SU-DHL-6 (cell line): ENCODE results near the gene DUSP16.

Experiments used
- H2AFZ ChIP-seq: fragments of 200-600 bp; sonication (generic); 2 replicates; pipeline ENCODE4 v1.6.1; 2014; ENCODE audit warnings: low read depth, mild to moderate bottlenecking, moderate library complexity, mixed read lengths, antibody characterized with exemption, low read length; ENCODE audit not compliant: severe bottlenecking
- H3F3A ChIP-seq: fragments of 200-600 bp; shearing (Covaris generic); 2 replicates; pipeline ENCODE4 v1.6.0; 2016; ENCODE audit warnings: antibody characterized with exemption, mild to moderate bottlenecking; ENCODE audit not compliant: insufficient read depth
- H3K27ac ChIP-seq: fragments of 200-600 bp; sonication (generic); 2 replicates; pipeline ENCODE4 v1.5.1; 2016; ENCODE audit warnings: low read depth, mild to moderate bottlenecking, low read length, moderate library complexity, mixed read lengths
- H3K27me3 ChIP-seq: fragments of 200-600 bp; sonication (generic), shearing (Covaris generic); 2 replicates; pipeline ENCODE4 v1.6.0; 2014; ENCODE audit warnings: mild to moderate bottlenecking, low read length
- H3K36me3 ChIP-seq: fragments of 200-600 bp; sonication (generic); 2 replicates; pipeline ENCODE4 v1.6.1; 2014; ENCODE audit warnings: mild to moderate bottlenecking, low read length, mixed read lengths
- H3K4me2 ChIP-seq: fragments of 300-600, 200-600 bp; shearing (Covaris generic), sonication (generic); 2 replicates; pipeline ENCODE4 v1.6.0; 2014; ENCODE audit warnings: low read length, low read depth, mild to moderate bottlenecking; ENCODE audit not compliant: poor library complexity, severe bottlenecking
- H3K4me3 ChIP-seq: fragments of 200-600 bp; sonication (generic); 2 replicates; pipeline ENCODE4 v1.5.1; 2014; ENCODE audit warnings: antibody characterized with exemption, low read length, mild to moderate bottlenecking, mixed read lengths; ENCODE audit not compliant: insufficient read depth, poor library complexity, severe bottlenecking
- H3K79me2 ChIP-seq: fragments of 200-600 bp; sonication (generic); 2 replicates; pipeline ENCODE4 v1.6.1; 2014; ENCODE audit warnings: mild to moderate bottlenecking, low read length, moderate library complexity; ENCODE audit not compliant: insufficient read depth
- H3K9ac ChIP-seq: fragments of 200-600 bp; sonication (generic); 2 replicates; pipeline ENCODE4 v1.7.0; 2014; ENCODE audit warnings: mild to moderate bottlenecking, low read length
- H3K9me2 ChIP-seq: fragments of 200-600 bp; sonication (generic); replicated peaks from 2 replicates; pipeline ENCODE4 v1.6.1; 2014; ENCODE audit warnings: low read length; ENCODE audit not compliant: insufficient read depth
- H3K9me3 ChIP-seq: fragments of 200-600 bp; sonication (generic); 2 replicates; pipeline ENCODE4 v1.6.1; 2014; ENCODE audit warnings: low read length, mixed read lengths; ENCODE audit not compliant: insufficient read depth
- H4K20me1 ChIP-seq: fragments of 200-600 bp; sonication (generic); 2 replicates; pipeline ENCODE4 v1.6.1; 2014; ENCODE audit warnings: low read depth, mild to moderate bottlenecking, antibody characterized with exemption, low read length, moderate library complexity, mixed read lengths
- EZH2phosphoT487 ChIP-seq: fragments of 200-600 bp; sonication (generic), shearing (Covaris generic); conservative IDR thresholded peaks from 2 replicates; pipeline ENCODE4 v1.6.1; 2018; ENCODE audit warnings: mild to moderate bottlenecking, antibody characterized with exemption, low read length, moderate library complexity, mixed read lengths
- TF ChIP-seq, protein P1 (sequence below): fragments of 200-600 bp; sonication (generic); IDR thresholded peaks from one replicate; pipeline ENCODE4 v1.5.1; 2017; ENCODE audit warnings: antibody characterized with exemption, mild to moderate bottlenecking, low read length, moderate library complexity; ENCODE audit not compliant: insufficient read depth, poor library complexity, severe bottlenecking

The DUSP16 gene

DNA sequence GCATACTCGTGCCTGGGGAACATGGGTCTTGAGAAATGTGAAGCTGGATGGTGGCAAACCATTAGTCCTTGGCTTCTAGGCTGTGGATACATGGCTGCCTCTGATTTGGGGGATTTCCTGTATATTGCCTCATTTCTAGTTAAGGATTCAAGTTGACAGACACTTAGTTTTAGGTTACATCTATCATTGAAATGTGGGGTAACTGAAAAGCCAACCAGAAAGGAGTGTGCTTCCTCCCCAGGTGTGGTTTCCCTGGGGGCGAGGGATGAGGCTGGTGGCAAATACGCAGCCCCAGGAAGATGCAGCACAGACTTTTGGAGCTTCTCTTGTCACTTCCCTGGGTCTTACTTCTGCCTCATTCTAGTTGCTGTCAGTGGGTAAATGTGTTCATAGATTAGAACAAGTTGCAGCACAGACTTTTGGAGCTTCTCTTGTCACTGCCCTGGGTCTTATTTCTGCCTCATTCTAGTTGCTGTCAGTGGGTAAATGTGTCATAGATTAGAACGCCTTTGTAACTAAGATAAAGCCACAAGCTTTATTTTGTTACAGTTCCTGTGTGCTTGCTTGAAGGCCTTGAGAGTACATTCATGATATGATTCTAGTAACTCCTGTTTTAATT, 120.7 kb downstream of the DUSP16 start:
- Histone ChIP-seq H3F3A (no peaks in the 10 kb centered on the region), H3K27me3 (no peaks in the 10 kb centered on the region), H3K27ac (no peak overlapping the region), H3K9ac (no peak overlapping the region), H3K9me3 (no peaks in the 10 kb centered on the region), H2AFZ (no peak overlapping the region), H4K20me1 (no peaks in the 10 kb centered on the region), H3K36me3 (no peaks in the 10 kb centered on the region), H3K9me2 (no peaks in the 10 kb centered on the region), H3K79me2 (no peaks in the 10 kb centered on the region), H3K4me3 (no peak overlapping the region), H3K4me2 (no peak overlapping the region)
- TF ChIP-seq, protein P1, sequence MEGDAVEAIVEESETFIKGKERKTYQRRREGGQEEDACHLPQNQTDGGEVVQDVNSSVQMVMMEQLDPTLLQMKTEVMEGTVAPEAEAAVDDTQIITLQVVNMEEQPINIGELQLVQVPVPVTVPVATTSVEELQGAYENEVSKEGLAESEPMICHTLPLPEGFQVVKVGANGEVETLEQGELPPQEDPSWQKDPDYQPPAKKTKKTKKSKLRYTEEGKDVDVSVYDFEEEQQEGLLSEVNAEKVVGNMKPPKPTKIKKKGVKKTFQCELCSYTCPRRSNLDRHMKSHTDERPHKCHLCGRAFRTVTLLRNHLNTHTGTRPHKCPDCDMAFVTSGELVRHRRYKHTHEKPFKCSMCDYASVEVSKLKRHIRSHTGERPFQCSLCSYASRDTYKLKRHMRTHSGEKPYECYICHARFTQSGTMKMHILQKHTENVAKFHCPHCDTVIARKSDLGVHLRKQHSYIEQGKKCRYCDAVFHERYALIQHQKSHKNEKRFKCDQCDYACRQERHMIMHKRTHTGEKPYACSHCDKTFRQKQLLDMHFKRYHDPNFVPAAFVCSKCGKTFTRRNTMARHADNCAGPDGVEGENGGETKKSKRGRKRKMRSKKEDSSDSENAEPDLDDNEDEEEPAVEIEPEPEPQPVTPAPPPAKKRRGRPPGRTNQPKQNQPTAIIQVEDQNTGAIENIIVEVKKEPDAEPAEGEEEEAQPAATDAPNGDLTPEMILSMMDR: no peak
- no peak for TF ChIP-seq EZH2phosphoT487

GRCh38 chr12:12441429-12441807, 121.2 kb downstream of the DUSP16 start:
- Histone ChIP-seq H3K36me3 (no peaks in the 10 kb centered on the region), H2AFZ (no peak overlapping the region), H3K79me2 (no peaks in the 10 kb centered on the region), H3K27ac (no peak overlapping the region), H3K4me2 (no peak overlapping the region), H3F3A (no peaks in the 10 kb centered on the region), H3K9ac (no peak overlapping the region), H3K9me2 (no peaks in the 10 kb centered on the region), H4K20me1 (no peaks in the 10 kb centered on the region), H3K9me3 (no peaks in the 10 kb centered on the region), H3K27me3 (no peaks in the 10 kb centered on the region), H3K4me3 (no peak overlapping the region)
- TF ChIP-seq, protein P1: no peak
- no peak for TF ChIP-seq EZH2phosphoT487

GRCh38 chr12:12440784-12441428, 121.8 kb downstream of the DUSP16 start:
- Histone ChIP-seq H3K36me3 (no peaks in the 10 kb centered on the region), H2AFZ (no peak overlapping the region), H3K4me2 (no peak overlapping the region), H4K20me1 (no peaks in the 10 kb centered on the region), H3K9me3 (no peaks in the 10 kb centered on the region), H3F3A (no peaks in the 10 kb centered on the region), H3K27ac (no peak overlapping the region), H3K4me3 (no peak overlapping the region), H3K79me2 (no peaks in the 10 kb centered on the region), H3K27me3 (no peaks in the 10 kb centered on the region), H3K9me2 (no peaks in the 10 kb centered on the region), H3K9ac (no peak overlapping the region)
- TF ChIP-seq, protein P1: no peak
- TF ChIP-seq EZH2phosphoT487: no peak
